Upper lobe of left lung (tissue), 4 donors: ENCODE data around the gene GCAT.

Experiments used
- CTCF ChIP-seq, 6 experiments: fragments of 450-650 bp in 4 of 6; fragments of 200-600 bp in 2 of 6; sonication (generic) in 2 of 6; IDR thresholded peaks; one replicate each; pipeline ENCODE4 v1.5.1; 2016 to 2019; ENCODE audit warnings: antibody characterized with exemption in 6 of 6
- POLR2A ChIP-seq, 4 donors: fragments of 450-650 bp; IDR thresholded peaks; one replicate each; pipeline ENCODE4 v1.5.1; 2016 to 2017; ENCODE audit warnings: antibody characterized with exemption in 4 of 4, mild to moderate bottlenecking in 2 of 4
- POLR2AphosphoS5 ChIP-seq, 2 donors: sonication (generic); formaldehyde crosslinking; IDR thresholded peaks; one replicate each; pipeline ENCODE4 v1.5.1; 2017; ENCODE audit warnings: antibody characterized with exemption in 2 of 2

GRCh38 chr22:37822079-37822833, 14.5 kb downstream of the GCAT start:
- TF ChIP-seq CTCF (IDR thresholded peaks at IDR 0.05) (no peak), POLR2A (IDR thresholded peaks at IDR 0.05) (no peak), POLR2AphosphoS5 (IDR thresholded peaks at IDR 0.05) (no peak)
